ENCODE data around the gene IGSF21. TPM values are rescaled to one million over a fixed set of nuclear protein-coding genes. Genes with fewer than 3 reads are reported as not detected.
A peak's percentile ranks its signal among the peaks of the same experiment; 100 is the strongest.

IGSF21 gene
- total RNA-seq, 1 donor from 2014 or later = 4.4 TPM

DNA sequence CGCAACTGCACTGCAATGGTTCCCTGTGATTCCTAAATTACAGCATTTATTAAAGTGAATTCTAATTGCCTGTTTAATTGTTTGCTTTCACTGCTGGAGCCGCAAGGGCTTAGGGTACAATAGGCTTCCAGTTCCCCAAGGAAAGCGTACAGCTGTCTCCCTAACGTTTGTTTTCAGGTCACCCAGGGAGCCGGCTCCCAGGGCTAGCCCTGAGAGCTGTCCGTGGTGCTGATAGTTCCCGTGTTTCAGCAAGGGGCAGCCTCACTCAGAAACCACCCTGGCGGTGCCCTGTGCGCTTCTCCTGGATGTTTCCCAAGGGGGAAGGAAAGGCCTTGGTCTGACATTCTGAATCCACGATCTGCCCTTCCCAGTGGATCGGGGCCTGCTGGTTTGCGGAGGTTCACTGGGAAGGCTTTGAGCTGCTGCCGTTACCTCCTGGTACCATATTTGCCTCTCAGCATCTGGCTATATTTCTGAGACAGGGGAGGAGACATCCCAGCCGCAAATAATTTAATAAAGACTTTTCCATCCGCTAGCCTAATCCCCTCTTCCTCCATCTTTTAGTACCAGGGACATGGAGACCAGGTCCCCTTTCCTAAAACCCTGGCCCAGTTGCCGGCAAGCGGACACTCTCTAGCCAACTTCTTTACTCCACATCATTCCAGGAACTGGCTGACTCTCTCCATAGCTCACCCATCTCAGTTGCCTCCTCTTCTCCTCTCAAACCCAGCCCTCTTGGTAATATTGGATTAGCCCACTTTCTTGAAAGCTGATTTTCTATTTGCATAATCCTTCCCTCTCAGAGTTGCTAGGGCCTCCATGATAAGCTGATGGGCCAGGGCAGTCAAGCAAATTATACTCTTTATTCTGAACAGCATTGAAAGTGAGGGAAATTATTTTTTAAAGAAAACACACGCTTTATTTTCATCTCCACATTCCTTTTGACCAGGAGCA, 149.0 kb downstream of the IGSF21 start:
- H3K4me3 Mint-ChIP-seq (ENCODE audit: unreplicated experiment) = no peak overlapping the region
- no peak for TF ChIP-seq CTCF (IDR thresholded peaks at IDR 0.05; ENCODE audit: unreplicated experiment)

DNA sequence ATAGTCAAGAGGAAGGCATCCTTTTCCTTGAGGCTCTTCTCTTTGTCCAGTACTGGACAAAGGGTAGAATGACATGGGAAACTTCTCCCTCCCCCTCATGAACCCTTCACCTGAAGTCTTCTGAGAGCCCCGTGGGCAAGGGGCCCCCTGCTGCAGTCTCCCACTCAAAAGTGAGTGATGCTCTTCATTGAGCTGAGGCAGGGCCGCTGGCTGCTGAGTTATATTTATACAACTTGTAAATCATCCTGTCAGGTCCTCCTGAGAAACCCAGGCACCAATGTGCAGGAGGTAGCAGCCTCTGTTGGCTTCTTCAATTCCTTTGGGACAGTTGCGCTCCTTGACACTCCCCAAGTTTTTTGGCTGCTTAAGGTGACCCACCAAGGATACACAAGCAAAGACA, 150.2 kb downstream of the IGSF21 start:
- peaks cover 10% of the 10 kb centered on the region for H3K4me1 Mint-ChIP-seq (ENCODE audit: unreplicated experiment)
- peaks cover 5% of the 10 kb centered on the region for H3K27me3 Mint-ChIP-seq (ENCODE audit: unreplicated experiment)
- no peak overlapping the region for H3K4me3 Mint-ChIP-seq (ENCODE audit: unreplicated experiment)
- no peaks in the 10 kb centered on the region for H3K36me3 Mint-ChIP-seq (ENCODE audit: low read depth, unreplicated experiment)
- DNase-seq (ENCODE audit: low spot score) = no peak
- no peak overlapping the region for H3K27ac Mint-ChIP-seq (ENCODE audit: unreplicated experiment)
- H3K9me3 Mint-ChIP-seq (ENCODE audit: unreplicated experiment) = no peaks in the 10 kb centered on the region
- TF ChIP-seq CTCF (IDR thresholded peaks at IDR 0.05; ENCODE audit: unreplicated experiment) = no peak

More for the DNA sequence above, 149.0 kb downstream of the IGSF21 start:
- Mint-ChIP-seq H3K9me3 (ENCODE audit: unreplicated experiment) (no peaks in the 10 kb centered on the region), H3K27me3 (ENCODE audit: unreplicated experiment) (peaks cover 3% of the 10 kb centered on the region), H3K4me1 (ENCODE audit: unreplicated experiment) (peaks cover 5% of the 10 kb centered on the region), H3K27ac (ENCODE audit: unreplicated experiment) (no peak overlapping the region), H3K36me3 (ENCODE audit: low read depth, unreplicated experiment) (peaks cover 1% of the 10 kb centered on the region)
- DNase-seq (ENCODE audit: low spot score) = peak; percentile 91

GRCh38 chr1:18261891-18262290, 154.3 kb downstream of the IGSF21 start:
- Mint-ChIP-seq H3K36me3 (ENCODE audit: low read depth, unreplicated experiment) (no peaks in the 10 kb centered on the region), H3K9me3 (ENCODE audit: unreplicated experiment) (no peaks in the 10 kb centered on the region), H3K27ac (ENCODE audit: unreplicated experiment) (no peak overlapping the region), H3K4me1 (ENCODE audit: unreplicated experiment) (peaks cover 14% of the 10 kb centered on the region), H3K27me3 (ENCODE audit: unreplicated experiment) (peaks cover 4% of the 10 kb centered on the region), H3K4me3 (ENCODE audit: unreplicated experiment) (no peak overlapping the region)
- no peak for TF ChIP-seq CTCF (IDR thresholded peaks at IDR 0.05; ENCODE audit: unreplicated experiment)
- DNase-seq (ENCODE audit: low spot score) = no peak

- Mint-ChIP-seq H3K4me3 (ENCODE audit: unreplicated experiment) (no peak overlapping the region), H3K9me3 (ENCODE audit: unreplicated experiment) (no peaks in the 10 kb centered on the region), H3K36me3 (ENCODE audit: low read depth, unreplicated experiment) (no peaks in the 10 kb centered on the region), H3K27me3 (ENCODE audit: unreplicated experiment) (peaks cover 4% of the 10 kb centered on the region), H3K27ac (ENCODE audit: unreplicated experiment) (no peak overlapping the region), H3K4me1 (ENCODE audit: unreplicated experiment) (peaks cover 14% of the 10 kb centered on the region)
- TF ChIP-seq CTCF (IDR thresholded peaks at IDR 0.05; ENCODE audit: unreplicated experiment) = no peak
- DNase-seq (ENCODE audit: low spot score) = peak; percentile 13
These were observed 155.1 kb downstream of the IGSF21 start for GRCh38 chr1:18262726-18263125.

- no peaks in the 10 kb centered on the region for H3K9me3 Mint-ChIP-seq (ENCODE audit: unreplicated experiment)
- no peak overlapping the region for H3K27ac Mint-ChIP-seq (ENCODE audit: unreplicated experiment)
- DNase-seq (ENCODE audit: low spot score) = no peak
- H3K4me3 Mint-ChIP-seq (ENCODE audit: unreplicated experiment) = no peak overlapping the region
- H3K27me3 Mint-ChIP-seq (ENCODE audit: unreplicated experiment) = peaks cover 4% of the 10 kb centered on the region
- H3K36me3 Mint-ChIP-seq (ENCODE audit: low read depth, unreplicated experiment) = peaks cover under 1% of the 10 kb centered on the region
- no peak for TF ChIP-seq CTCF (IDR thresholded peaks at IDR 0.05; ENCODE audit: unreplicated experiment)
- peaks cover 14% of the 10 kb centered on the region for H3K4me1 Mint-ChIP-seq (ENCODE audit: unreplicated experiment)
These were observed 156.0 kb downstream of the IGSF21 start for GRCh38 chr1:18263547-18264120.
